PC-9 (cell line): ENCODE results near the gene C20orf144. TPM values are rescaled to one million over a fixed set of nuclear protein-coding genes. Genes with fewer than 3 reads are reported as not detected.
"Not testable (repeated sequence)": the region's sequence is repeated elsewhere in the genome, so short reads cannot be mapped to it uniquely, and the experiment has no call there.

Source experiments
- BruUV-seq: library from RNA; stranded (reverse); fragments of 400-500 nt; replicated peaks from 2 replicates; lab custom pipeline; 2021; lab: Mats Ljungman, UMichigan
- CTCF ChIA-PET: fragments of 300-600 bp; sonication (Branson Sonifier 250); formaldehyde crosslinking; loops from one replicate; lab custom pipeline; 2022; ENCODE audit warnings: antibody characterized with exemption; lab: Charles Lee
- POLR2A ChIA-PET: fragments of 300-600 bp; sonication (Branson Sonifier 250); formaldehyde crosslinking; loops from one replicate; lab custom pipeline; 2022; ENCODE audit warnings: antibody characterized with exemption; ENCODE audit not compliant: unreplicated experiment; lab: Charles Lee
- DNase-seq, 2 experiments: peaks; one replicate each; pipeline versions ENCODE4 v3.0.0 to v3.0.0-alpha.2; 2015 to 2022; ENCODE audit warnings: mixed read lengths in 1 of 2
- H2AFZ ChIP-seq: fragments of 200-600 bp; sonication (generic); 2 replicates; pipeline ENCODE4 v1.8.1; 2017; ENCODE audit warnings: antibody characterized with exemption
- H3F3A ChIP-seq: fragments of 200-600 bp; sonication (generic); 2 replicates; pipeline ENCODE4 v1.8.1; 2017; ENCODE audit warnings: antibody characterized with exemption, mild to moderate bottlenecking, low read depth; ENCODE audit not compliant: insufficient read depth
- H3K27ac ChIP-seq: fragments of 200-600 bp; sonication (generic); 2 replicates; pipeline ENCODE4 v1.6.1; 2016; ENCODE audit warnings: mixed run types
- H3K27me3 ChIP-seq: fragments of 200-600 bp; sonication (generic); 2 replicates; pipeline ENCODE4 v1.6.1; 2016; ENCODE audit warnings: low read depth, mixed run types; ENCODE audit not compliant: insufficient read depth
- H3K36me3 ChIP-seq: fragments of 200-600 bp; sonication (generic); 2 replicates; pipeline ENCODE4 v1.6.1; 2016; ENCODE audit warnings: low read depth, mixed run types
- H3K4me1 ChIP-seq: fragments of 200-600 bp; sonication (generic); replicated peaks from 2 replicates; pipeline ENCODE4 v1.6.1; 2016; ENCODE audit warnings: mixed run types; ENCODE audit not compliant: insufficient read depth
- H3K4me2 ChIP-seq: fragments of 200-600 bp; sonication (generic); 2 replicates; pipeline ENCODE4 v1.6.1; 2017; ENCODE audit warnings: mixed run types
- H3K4me3 ChIP-seq: fragments of 200-600 bp; sonication (generic); 2 replicates; pipeline ENCODE4 v1.6.1; 2016; ENCODE audit warnings: mixed run types
- H3K79me2 ChIP-seq: fragments of 200-600 bp; sonication (generic); 2 replicates; pipeline ENCODE4 v1.6.1; 2017; ENCODE audit warnings: low read depth, mixed run types
- H3K9me2 ChIP-seq: fragments of 200-600 bp; sonication (generic); 2 replicates; pipeline ENCODE4 v1.8.1; 2017; ENCODE audit warnings: mild to moderate bottlenecking; ENCODE audit not compliant: insufficient read depth
- H3K9me3 ChIP-seq: fragments of 200-600 bp; sonication (generic); 2 replicates; pipeline ENCODE4 v1.8.1; 2016; ENCODE audit warnings: low read depth; ENCODE audit not compliant: insufficient read depth
- H4K20me1 ChIP-seq: fragments of 200-600 bp; sonication (generic); 2 replicates; pipeline ENCODE4 v1.8.1; 2017; ENCODE audit not compliant: insufficient read depth
- CTCF ChIP-seq: fragments of 200-600 bp; sonication (generic); conservative IDR thresholded peaks from 2 replicates; pipeline ENCODE4 v1.6.1; 2017; ENCODE audit warnings: mixed run types, antibody characterized with exemption, mild to moderate bottlenecking, moderate library complexity
- EZH2 ChIP-seq: fragments of 200-600 bp; sonication (generic); IDR thresholded peaks from 2 replicates; pipeline ENCODE4 v1.8.0; 2017; ENCODE audit warnings: antibody characterized with exemption, low read depth
- intact Hi-C: fragments of 100-400 bp; cut with micrococcal nuclease; formaldehyde crosslinking; loops from one replicate; pipeline ENCODE4 v1.10.0; 2022; ENCODE audit not compliant: unreplicated experiment
- total RNA-seq: library from RNA; stranded (reverse); gene quantifications from 2 replicates; pipeline ENCODE4 v1.2.3, GENCODE V29; 2021

The C20orf144 gene
- total RNA-seq, 1 experiment from 2014 or later = 0.20 TPM

DNA sequence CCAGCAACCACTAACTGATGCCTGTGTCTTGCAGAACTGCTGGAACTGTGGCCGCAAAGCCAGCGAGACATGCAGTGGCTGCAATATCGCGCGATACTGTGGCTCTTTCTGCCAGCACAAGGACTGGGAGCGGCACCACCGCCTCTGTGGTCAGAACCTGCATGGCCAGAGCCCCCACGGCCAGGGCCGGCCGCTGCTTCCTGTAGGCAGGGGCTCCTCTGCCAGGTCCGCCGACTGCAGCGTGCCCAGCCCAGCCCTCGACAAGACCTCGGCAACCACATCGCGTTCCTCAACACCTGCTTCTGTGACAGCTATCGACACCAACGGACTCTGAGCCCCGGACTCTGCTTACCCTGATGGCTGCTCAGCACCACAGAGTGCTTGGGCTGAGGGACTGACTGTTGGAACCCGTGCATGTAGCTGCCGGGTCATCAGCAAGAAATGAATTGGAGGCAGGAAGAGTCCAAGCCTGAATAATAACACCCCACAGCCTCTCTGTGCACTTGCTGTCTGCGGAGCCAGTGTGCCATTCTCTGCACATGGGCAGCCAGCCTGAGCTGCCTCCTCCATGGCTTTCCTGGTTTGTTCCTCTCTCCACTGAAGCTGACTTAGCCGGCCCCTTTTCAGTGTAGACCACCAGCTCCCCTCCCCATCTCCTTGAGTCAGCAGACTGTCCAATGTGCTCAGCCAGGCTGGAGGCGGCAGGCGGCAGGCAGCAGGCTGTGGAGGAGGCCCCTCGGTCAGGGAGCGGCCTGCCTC, 17.6 kb upstream of the C20orf144 start:
- no peaks in the 10 kb centered on the region for H3K9me3 ChIP-seq
- DNase-seq = no peak
- H3F3A ChIP-seq = no peaks in the 10 kb centered on the region; the same call in none of the 2 replicates
- H3K4me2 ChIP-seq = no peak overlapping the region
- no peak overlapping the region for H2AFZ ChIP-seq
- H3K79me2 ChIP-seq = no peaks in the 10 kb centered on the region
- no TSS peak for BruUV-seq
- POLR2A ChIA-PET = no interaction called here
- H3K27me3 ChIP-seq = no peaks in the 10 kb centered on the region
- no peaks in the 10 kb centered on the region for H4K20me1 ChIP-seq
- H3K36me3 ChIP-seq = no peaks in the 10 kb centered on the region
- TF ChIP-seq EZH2 = no peak
- H3K27ac ChIP-seq = no peak overlapping the region
- CTCF ChIA-PET = no interaction called here
- H3K4me3 ChIP-seq = no peak overlapping the region
- intact Hi-C loops = no loop called here
- no peaks in the 10 kb centered on the region for H3K4me1 ChIP-seq
- H3K9me2 ChIP-seq = no peaks in the 10 kb centered on the region

DNA sequence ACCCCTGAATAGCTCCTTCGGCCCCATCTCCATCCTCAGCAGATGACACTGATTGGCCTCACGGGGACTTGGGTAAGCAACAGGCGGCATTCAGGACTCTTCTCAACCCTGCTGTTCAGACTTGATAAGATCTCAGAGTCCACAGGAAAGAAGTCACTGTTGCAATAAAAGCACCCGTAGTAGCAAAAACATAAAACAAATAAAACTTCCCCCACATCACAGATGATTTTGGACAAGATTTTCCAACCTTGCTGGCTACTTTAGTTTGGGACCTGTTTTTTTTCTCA, 17.1 kb upstream of the C20orf144 start:
- no peaks in the 10 kb centered on the region for H3K36me3 ChIP-seq
- H3K4me2 ChIP-seq = no peak overlapping the region
- H3K4me3 ChIP-seq = no peak overlapping the region
- POLR2A ChIA-PET = no interaction called here
- CTCF ChIA-PET = no interaction called here
- no TSS peak for BruUV-seq
- no peaks in the 10 kb centered on the region for H3K27me3 ChIP-seq
- no peaks in the 10 kb centered on the region for H3K9me3 ChIP-seq
- no peaks in the 10 kb centered on the region; the same call in none of the 2 replicates for H3F3A ChIP-seq
- peaks cover under 1% of the 10 kb centered on the region; the same call in 1 of the 2 replicates for H3K4me1 ChIP-seq
- no peak overlapping the region for H2AFZ ChIP-seq
- H3K79me2 ChIP-seq = no peaks in the 10 kb centered on the region
- no peaks in the 10 kb centered on the region for H3K9me2 ChIP-seq
- intact Hi-C loops = no loop called here
- H4K20me1 ChIP-seq = no peaks in the 10 kb centered on the region
- TF ChIP-seq EZH2 (no peak), CTCF (no peak)
- no peak for DNase-seq
- no peak overlapping the region for H3K27ac ChIP-seq

DNA sequence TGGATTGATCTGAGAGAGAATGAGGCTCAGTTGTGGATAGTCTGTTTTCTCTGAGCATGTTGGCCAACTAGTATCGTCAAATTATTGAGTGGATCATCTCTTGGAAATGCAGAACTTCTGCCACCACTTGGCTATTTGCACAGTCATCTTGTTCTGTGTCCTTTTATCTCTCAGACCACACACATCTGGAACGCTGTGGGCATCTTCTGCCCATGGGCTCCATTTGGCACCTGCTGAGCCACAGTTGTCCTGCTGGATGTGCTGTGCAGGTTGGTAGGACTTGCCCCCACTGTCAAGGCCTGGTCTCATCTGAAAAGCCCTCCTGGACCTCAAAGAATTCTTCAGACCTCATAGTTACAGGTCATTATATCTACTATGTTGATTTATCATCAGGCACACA, 16.7 kb upstream of the C20orf144 start:
- Histone ChIP-seq H3K4me2 (no peak overlapping the region), H3K27ac (no peak overlapping the region), H2AFZ (no peak overlapping the region), H3K9me3 (no peaks in the 10 kb centered on the region), H3K36me3 (no peaks in the 10 kb centered on the region), H3K79me2 (no peaks in the 10 kb centered on the region), H3F3A (peaks cover 1% of the 10 kb centered on the region), H3K4me1 (peaks cover 5% of the 10 kb centered on the region), H3K27me3 (no peaks in the 10 kb centered on the region), H3K9me2 (no peaks in the 10 kb centered on the region), H3K4me3 (no peak overlapping the region), H4K20me1 (no peaks in the 10 kb centered on the region)
- intact Hi-C loops = no loop called here
- CTCF ChIA-PET = no interaction called here
- no TSS peak for BruUV-seq
- DNase-seq = no peak
- no peak for TF ChIP-seq CTCF
- no peak for TF ChIP-seq EZH2
- POLR2A ChIA-PET = no interaction called here

GRCh38 chr20:33646191-33646590, 15.9 kb upstream of the C20orf144 start:
- Histone ChIP-seq H3K4me2 (no peak overlapping the region), H3K27ac (no peak overlapping the region), H3K79me2 (no peaks in the 10 kb centered on the region), H3F3A (peaks cover 7% of the 10 kb centered on the region), H3K4me1 (peaks cover 13% of the 10 kb centered on the region), H3K4me3 (no peak overlapping the region), H3K27me3 (no peaks in the 10 kb centered on the region), H3K36me3 (no peaks in the 10 kb centered on the region), H4K20me1 (no peaks in the 10 kb centered on the region), H3K9me3 (no peaks in the 10 kb centered on the region), H2AFZ (no peak overlapping the region), H3K9me2 (no peaks in the 10 kb centered on the region)
- TF ChIP-seq CTCF (no peak), EZH2 (no peak)
- no TSS peak for BruUV-seq
- POLR2A ChIA-PET = no interaction called here
- CTCF ChIA-PET = no interaction called here
- intact Hi-C loops = no loop called here
- no peak for DNase-seq

GRCh38 chr20:33646959-33647602, 15.0 kb upstream of the C20orf144 start:
- peaks cover 21% of the 10 kb centered on the region for H3K4me1 ChIP-seq
- H2AFZ ChIP-seq, H3K4me2 ChIP-seq, H3K4me3 ChIP-seq, H3K27me3 ChIP-seq, BruUV-seq, H3K9me2 ChIP-seq, DNase-seq, H3K27ac ChIP-seq, H4K20me1 ChIP-seq, H3K36me3 ChIP-seq, H3K79me2 ChIP-seq, H3K9me3 ChIP-seq, intact Hi-C loops: not testable (repeated sequence)
- H3F3A ChIP-seq = peaks cover 16% of the 10 kb centered on the region
- ChIA-PET POLR2A (interaction anchor here (0.6 kb wide), 1 partner anchor 144 kb away, joined by 11 read pairs; no protein-coding TSS in a partner anchor), CTCF (interaction anchor here (0.6 kb wide), 1 partner anchor 98 kb away, joined by 10 read pairs; no protein-coding TSS in a partner anchor)
